GM12878 (cell line): ENCODE measurements around the gene GNPTAB. TPM values are rescaled to one million over a fixed set of nuclear protein-coding genes. Genes with fewer than 3 reads are reported as not detected.

Experiments used
- ATAC-seq: fragments of 200-7000 bp; cut with Tn5 transposase; 3 replicates; pipeline ENCODE4 v1.9.1; 2020; ENCODE audit warnings: mild to moderate bottlenecking, moderate library complexity
- BruUV-seq: library from RNA; stranded (reverse); fragments of 400-500 nt; replicated peaks from 2 replicates; lab custom pipeline; 2021; lab: Mats Ljungman, UMichigan
- CTCF ChIA-PET: fragments of 300-600 bp; sonication (Branson Sonifier 250); formaldehyde crosslinking; extraction: SDS; loops from one replicate; lab custom pipeline; 2021; ENCODE audit warnings: inconsistent platforms; lab: Yijun Ruan, JAX
- POLR2A ChIA-PET: fragments of 350-600 bp; formaldehyde crosslinking; extraction: SDS; loops from one replicate; lab custom pipeline; 2021; ENCODE audit warnings: inconsistent platforms; lab: Charles Lee
- RAD21 ChIA-PET: fragments of 300-600 bp; sonication (Branson Sonifier 250); formaldehyde crosslinking; loops from one replicate; lab custom pipeline; 2023; ENCODE audit warnings: antibody characterized with exemption; ENCODE audit not compliant: unreplicated experiment; lab: Charles Lee
- SMC1A ChIA-PET: fragments of 300-600 bp; sonication (Branson Sonifier 250); formaldehyde crosslinking; loops from one replicate; lab custom pipeline; 2023; ENCODE audit not compliant: unreplicated experiment, uncharacterized antibody; lab: Charles Lee
- DNase-seq: peaks from one replicate; pipeline ENCODE4 v3.0.0-alpha.2; 2011; ENCODE audit warnings: low read depth, low spot score
- FAIRE-seq: peaks from 3 replicates; lab custom pipeline; 2011; peaks lifted over from hg19 to GRCh38; lab: Jason Lieb, UNC
- H2AFZ ChIP-seq: 2 replicates; pipeline ENCODE4 v1.6.0; 2011; ENCODE audit warnings: low read depth, low read length, control low read depth; ENCODE audit not compliant: control insufficient read depth
- H3K27ac ChIP-seq: 2 replicates; pipeline ENCODE4 v1.5.1; 2011; ENCODE audit warnings: control low read depth; ENCODE audit not compliant: control insufficient read depth, insufficient read depth
- H3K27me3 ChIP-seq, 2 experiments: replicated peaks in 1 of 2; 2 replicates each; pipeline versions ENCODE4 v1.6.0 to v1.6.1; 2011; ENCODE audit warnings: low read length in 1 of 2; ENCODE audit not compliant: control insufficient read depth in 2 of 2, insufficient read depth in 2 of 2
- H3K36me3 ChIP-seq, 2 experiments: 2 replicates each; pipeline ENCODE4 v1.5.1; 2011; ENCODE audit warnings: low read length in 1 of 2; ENCODE audit not compliant: control insufficient read depth in 2 of 2, insufficient read depth in 2 of 2
- H3K4me1 ChIP-seq: 2 replicates; pipeline ENCODE4 v1.6.1; 2011; ENCODE audit warnings: mild to moderate bottlenecking, low read length, moderate library complexity, mixed read lengths; ENCODE audit not compliant: control insufficient read depth, insufficient read depth
- H3K4me2 ChIP-seq: 2 replicates; pipeline ENCODE4 v1.6.0; 2011; ENCODE audit warnings: control low read depth; ENCODE audit not compliant: control insufficient read depth, insufficient read depth
- H3K4me3 ChIP-seq: fragments of 200-600 bp; sonication (generic); 2 replicates; pipeline ENCODE4 v1.5.1; 2016
- H3K79me2 ChIP-seq: 2 replicates; pipeline ENCODE4 v1.6.0; 2011; ENCODE audit warnings: low read length; ENCODE audit not compliant: control insufficient read depth, insufficient read depth
- H3K9ac ChIP-seq: 2 replicates; pipeline ENCODE4 v1.8.0; 2011; ENCODE audit warnings: low read length, control low read depth, mixed read lengths; ENCODE audit not compliant: control insufficient read depth, insufficient read depth
- H3K9me3 ChIP-seq: replicated peaks from 3 replicates; pipeline ENCODE4 v1.5.1; 2011; ENCODE audit warnings: mild to moderate bottlenecking, low read length; ENCODE audit not compliant: control insufficient read depth, insufficient read depth
- H4K20me1 ChIP-seq: 2 replicates; pipeline ENCODE4 v1.6.0; 2011; ENCODE audit not compliant: control insufficient read depth, insufficient read depth
- BACH1 ChIP-seq: fragments of 450-650 bp; IDR thresholded peaks from 2 replicates; pipeline ENCODE4 v1.6.1; 2017; ENCODE audit warnings: mild to moderate bottlenecking, borderline replicate concordance
- BCL3 ChIP-seq: IDR thresholded peaks from 2 replicates; pipeline ENCODE4 v1.6.1; 2011; ENCODE audit warnings: borderline replicate concordance, low read depth, mild to moderate bottlenecking, moderate library complexity, low read length; ENCODE audit not compliant: insufficient read depth, poor library complexity, severe bottlenecking
- CEBPZ ChIP-seq: fragments of 150-350 bp; IDR thresholded peaks from 2 replicates; pipeline ENCODE4 v1.6.1; 2016; ENCODE audit warnings: low read depth, low read length
- IRF3 ChIP-seq: fragments of 450-650 bp; IDR thresholded peaks from 2 replicates; pipeline ENCODE4 v1.6.1; 2014; ENCODE audit warnings: mild to moderate bottlenecking
- JUNB ChIP-seq: IDR thresholded peaks from 2 replicates; pipeline ENCODE4 v1.6.1; 2016; ENCODE audit warnings: antibody characterized with exemption, mild to moderate bottlenecking
- NFIC ChIP-seq: IDR thresholded peaks from 2 replicates; pipeline ENCODE4 v1.6.1; 2012; ENCODE audit warnings: low read depth, mild to moderate bottlenecking, inconsistent platforms, low read length, moderate library complexity
- NR2C2 ChIP-seq: IDR thresholded peaks from 2 replicates; pipeline ENCODE4 v1.6.1; 2011; ENCODE audit warnings: borderline replicate concordance, low read depth; ENCODE audit not compliant: control insufficient read depth, insufficient read length
- SIN3A ChIP-seq: IDR thresholded peaks from 2 replicates; pipeline ENCODE4 v1.6.1; 2012; ENCODE audit warnings: low read depth, low read length, improper control_type of control experiment
- WGBS: methylation state at CpG from one replicate; pipeline ENCODE4 v1.1.6; 2016; ENCODE audit warnings: low lambda C conversion rate; ENCODE audit not compliant: insufficient replicate concordance, insufficient coverage; ENCODE audit errors: missing lambda C conversion rate; 5-methylcytosine and 5-hydroxymethylcytosine counted together
- in situ Hi-C: fragments of 300-500 bp; cut with MboI; formaldehyde crosslinking; loops from 9 replicates; pipeline ENCODE4 v1.14.3; 2018; ENCODE audit warnings: mixed read lengths
- intact Hi-C: fragments of 100-400 bp; cut with micrococcal nuclease; formaldehyde crosslinking; loops from one replicate; pipeline ENCODE4 v1.14.2; 2022; ENCODE audit not compliant: unreplicated experiment
- polyA plus RNA-seq, 11 experiments: library from polyadenylated mRNA; depleted of rRNA in 4 of 11; unstranded in 6 of 11; stranded (reverse) in 5 of 11; fragments of >200 nt; fragmentation: Nextera tagmentation in 4 of 11; fragmentation: Illumina TruSeq in 1 of 11; extraction: Ambion mirVana in 4 of 11; extraction: Trizol in 1 of 11; gene quantifications; 1 replicate in 1 of 11; 2 replicates in 10 of 11; pipeline versions ENCODE4 v1.2.1 to v1.2.3, GENCODE V29; 2011 to 2016; ENCODE audit warnings: inconsistent platforms in 2 of 11, missing spikeins in 2 of 11, low read depth in 1 of 11
- total RNA-seq, 4 experiments: library from RNA; depleted of rRNA in 3 of 4; stranded (reverse); fragments of >200 nt in 3 of 4; fragmentation: Illumina TruSeq in 1 of 4; extraction: Trizol in 1 of 4; gene quantifications; 2 replicates each; pipeline versions ENCODE4 v1.2.1 to v1.2.3, GENCODE V29; 2013 to 2021

GNPTAB gene
- total and polyA plus RNA-seq, 10 of the 15 experiments (the other 5 are each of a cell fraction or from before 2014, with no cell fraction given) = 9.8 to 38.9 (median 35.3) TPM

DNA sequence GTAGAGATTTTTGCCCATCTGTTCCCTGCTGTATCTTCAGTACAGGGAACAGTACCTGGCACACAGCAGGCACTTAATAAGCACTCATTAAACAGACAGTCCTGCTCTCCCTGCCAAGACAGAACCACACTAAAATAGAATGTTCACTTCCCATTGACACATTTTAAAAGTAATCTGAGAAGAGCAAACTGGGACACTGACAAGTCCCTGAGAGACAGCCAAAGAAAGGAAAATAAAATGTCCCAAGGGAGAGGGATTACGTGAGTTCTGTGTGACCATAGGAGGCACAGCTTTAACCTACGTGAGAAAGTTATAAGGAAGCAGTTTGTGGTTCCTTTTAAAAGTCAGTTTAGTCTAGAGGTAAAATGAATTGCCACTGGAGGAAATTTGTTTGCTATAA is 47.6 kb downstream of the GNPTAB start (continued):
- TF ChIP-seq CEBPZ = no peak
- TF ChIP-seq SIN3A = no peak
- TF ChIP-seq NR2C2 = no peak
- no peak for TF ChIP-seq IRF3
- TF ChIP-seq BACH1 = no peak

DNA sequence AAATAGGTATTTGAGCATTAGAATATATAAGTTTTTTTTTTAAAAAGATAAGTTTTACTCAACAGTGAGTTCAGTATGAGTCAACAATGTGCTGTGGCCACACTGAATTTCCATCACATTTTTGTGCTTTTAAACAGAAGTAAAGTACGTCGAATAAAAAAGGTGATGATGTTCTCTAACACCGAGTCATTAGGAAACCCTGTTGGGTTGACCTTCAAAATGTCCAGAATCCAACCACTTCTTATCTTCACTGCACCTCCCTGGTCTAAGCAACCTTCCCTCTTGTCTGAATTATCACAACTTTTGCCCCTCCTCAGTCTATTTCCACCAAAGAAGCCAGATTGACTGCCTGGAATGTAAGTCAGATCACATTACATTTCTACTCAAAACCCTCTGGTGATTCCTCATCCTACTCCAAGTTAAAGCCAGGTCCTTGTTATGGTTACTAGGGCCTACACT is 48.5 kb downstream of the GNPTAB start:
- ATAC-seq = no peak; the same call in 2 of the 3 replicates
- Histone ChIP-seq H4K20me1 (no peaks in the 10 kb centered on the region), H3K36me3 (peaks cover 4% of the 10 kb centered on the region in 2 experiments; a peak in 3 of 4 replicates), H3K4me1 (no peaks in the 10 kb centered on the region), H3K4me2 (no peak overlapping the region), H3K79me2 (no peaks in the 10 kb centered on the region), H3K27ac (no peak overlapping the region), H3K9ac (no peak overlapping the region), H3K27me3 (no peaks in the 10 kb centered on the region), H3K9me3 (no peaks in the 10 kb centered on the region)
- SMC1A ChIA-PET = interaction anchor here (3.3 to 4.0 kb wide), 2 partner anchors 44 to 48 kb away, joined by 17 to 30 read pairs; partner anchors contain the start of gene GNPTAB
- CTCF ChIA-PET = interaction anchor here (3.4 to 7.6 kb wide), 2 partner anchors 47 to 57 kb away, joined by 37 to 63 read pairs; partner anchors contain the start of gene GNPTAB
- RAD21 ChIA-PET = interaction anchor here (0.9 kb wide), 1 partner anchor 47 kb away, joined by 3 read pairs; no protein-coding TSS in a partner anchor
- BruUV-seq = no TSS peak
- WGBS = 4% methylated on average over 3 of the region's 3 CpGs
- in situ Hi-C loops = no loop called here
- POLR2A ChIA-PET = interaction anchor here (1.8 kb wide), 1 partner anchor 11 kb away, joined by 5 read pairs; no protein-coding TSS in a partner anchor
- no peak for DNase-seq
- FAIRE-seq = no peak
- TF ChIP-seq JUNB (peak; percentile 79), BCL3 (no peak), NFIC (0 out of 2 replicates have a peak, but pooled peaks have one; percentile 25)
- TF ChIP-seq, all 136 proteins: peak for 2
- intact Hi-C loops = no loop called here
- Histone ChIP-seq H2AFZ (no peak overlapping the region), H3K4me3 (no peak overlapping the region)
